Pancreas (tissue), 10 donors: Measurements from ENCODE around the gene CASTOR2. TPM values are rescaled to one million over a fixed set of nuclear protein-coding genes. Genes with fewer than 3 reads are reported as not detected.
"Not testable (repeated sequence)": the region's sequence is repeated elsewhere in the genome, so short reads cannot be mapped to it uniquely, and the experiment has no call there.

Source experiments
- ATAC-seq, 4 donors: fragments of 200-7000 bp; cut with Tn5 transposase; one replicate each; pipeline versions ENCODE4 v1.8.0 to v1.9.1; 2020; ENCODE audit warnings: mild to moderate bottlenecking in 4 of 4, moderate library complexity in 4 of 4
- DNase-seq, 6 donors: peaks; one replicate each; pipeline ENCODE4 v3.0.0-alpha.2; 2020
- FAIRE-seq: peaks from 2 replicates; lab custom pipeline; 2012; peaks lifted over from hg19 to GRCh38; lab: Jason Lieb, UNC
- H3K27ac ChIP-seq, 4 donors: fragments of 200-600 bp; sonication (generic); 1 replicate in 3 of 4; 2 replicates in 1 of 4; pipeline versions ENCODE4 v1.5.0 to v1.8.0; 2020
- H3K27me3 ChIP-seq, 4 donors: fragments of 200-600 bp; one replicate each; pipeline ENCODE4 v1.8.0; 2021
- H3K36me3 ChIP-seq, 3 donors: fragments of 200-600 bp; sonication (generic) in 1 of 3; one replicate each; pipeline versions ENCODE4 v1.5.0 to v1.8.0; 2020 to 2021
- H3K4me1 ChIP-seq, 3 donors: fragments of 200-600 bp; one replicate each; pipeline ENCODE4 v1.8.0; 2021
- H3K4me3 ChIP-seq, 4 donors: fragments of 200-600 bp; sonication (generic) in 2 of 4; one replicate each; pipeline versions ENCODE4 v1.5.0 to v1.8.0; 2020 to 2021
- H3K9me3 ChIP-seq, 4 donors: fragments of 200-600 bp; one replicate each; pipeline ENCODE4 v1.8.0; 2021
- WGBS, 2 donors: extraction: QIAGEN DNeasy Blood & Tissue Kit; methylation state at CpG; one replicate each; pipeline ENCODE4 v1.1.7; 2013; 5-methylcytosine and 5-hydroxymethylcytosine counted together
- intact Hi-C, 3 donors: fragments of 100-400 bp; cut with DNase I; formaldehyde crosslinking; loops; one replicate each; pipeline versions ENCODE4 v1.11.1 to v1.14.2; 2022
- polyA plus RNA-seq, 2 donors: library from polyadenylated mRNA; stranded (reverse); fragments of 200-250 nt; gene quantifications; one replicate each; pipeline ENCODE4 v1.2.3, GENCODE V29; 2013
- total RNA-seq, 6 donors: library from RNA; stranded (reverse); fragmentation: NEBNext Ultra II Directional in 4 of 6; extraction: Animal tissue kit (Norgen Biotek cat#: 25700) in 4 of 6; gene quantifications; one replicate each; pipeline versions ENCODE4 v1.2.1 to v1.2.4, GENCODE V29; 2021 to 2023
- donor health status: healthy with polysubstance abuse.
- donor health status: DM: no; HTN: no; CAD: no; lungs with moderate emphysema.
- donor health status: DM: no; HTN: no; CAD: no.
- donor health status: control.
- donor health status: control.
- donor health status: Bipolar disorder and iron deficiency.
- donor health status: DM: yes; HTN: yes; CAD: no.
- donor health status: DM: no; HTN: no; CAD: no.
- donor health status: DM: no; HTN: no; CAD: no.
- donor health status: DM: yes; HTN: yes; CAD: no.

Gene CASTOR2
- total and polyA plus RNA-seq, 8 donors = 3.5 to 23.9 (median 12.5) TPM

DNA sequence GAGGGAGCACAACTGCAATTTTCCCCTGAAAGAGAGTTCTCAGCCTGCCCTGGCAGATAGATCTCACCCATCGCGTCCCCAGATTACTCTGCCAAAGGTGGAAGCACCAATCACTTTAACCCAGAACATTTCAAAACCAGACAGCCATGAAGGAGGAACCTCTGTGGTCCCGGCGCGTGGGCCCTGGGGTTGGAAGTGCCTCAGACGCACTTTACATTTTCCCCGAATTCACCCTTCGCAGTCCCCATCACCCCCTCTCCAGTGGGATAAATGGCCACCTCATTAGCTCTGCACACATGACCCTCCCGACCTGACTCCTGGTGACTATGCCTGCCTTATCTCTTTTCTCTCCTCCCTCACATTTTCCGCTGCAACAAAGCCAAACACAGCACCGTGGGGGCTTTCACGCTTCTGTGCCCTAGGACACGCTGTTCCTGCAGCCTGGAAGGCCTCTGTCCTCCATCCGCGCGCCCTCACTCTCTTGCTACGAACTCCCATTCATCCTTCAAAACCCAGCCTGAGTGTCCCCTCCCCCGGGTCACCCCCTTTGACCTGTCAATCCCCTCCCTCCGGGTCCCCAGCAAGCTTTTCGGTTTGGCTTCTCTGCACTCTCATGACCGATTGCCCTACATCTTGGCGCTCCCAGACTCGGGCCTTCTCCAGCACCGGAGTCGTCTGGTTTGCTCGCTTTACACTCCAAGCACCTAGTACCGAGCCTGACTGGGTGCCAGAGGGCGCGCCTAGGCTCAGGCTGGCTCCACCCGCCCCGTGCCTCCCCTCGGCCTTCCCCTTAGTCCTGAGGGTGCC lies 598 bp upstream of the CASTOR2 start:
- not testable (repeated sequence) for DNase-seq
- WGBS, 2 donors = 40 to 48% methylated on average over 16 to 22 of the region's 32 CpGs

DNA sequence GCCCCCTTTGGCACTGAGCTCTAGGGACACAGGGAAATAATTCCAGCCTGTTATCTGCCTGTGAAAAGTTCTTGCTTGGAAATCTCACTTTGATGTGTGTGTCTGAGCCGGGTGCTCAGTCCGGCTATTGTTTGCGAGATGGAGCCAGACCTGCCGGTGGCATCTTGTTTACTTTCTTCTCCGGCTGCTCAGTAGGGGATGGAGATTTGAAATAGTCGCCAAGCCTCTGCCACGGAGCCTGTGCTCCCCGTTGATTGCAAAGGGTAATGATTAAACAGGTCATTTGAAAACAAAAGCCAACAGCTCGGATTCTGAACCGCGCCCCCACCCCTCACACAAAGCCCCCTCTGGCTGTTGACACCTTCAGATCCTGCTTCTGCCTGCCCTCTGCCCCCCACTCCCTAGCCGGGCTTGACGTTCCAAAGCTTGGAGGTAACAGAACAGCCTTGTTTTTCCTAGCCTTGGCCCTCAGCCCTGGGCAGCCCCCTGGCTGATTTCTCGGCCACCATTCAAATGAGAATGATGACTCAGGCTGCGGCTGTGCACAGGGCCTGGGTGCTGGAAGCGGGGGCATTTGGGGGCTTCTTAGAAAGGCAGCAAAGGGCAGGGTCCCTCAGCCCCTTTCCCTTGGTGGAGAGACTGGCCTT lies 1.8 kb downstream of the CASTOR2 start:
- intact Hi-C loops, H3K4me1 ChIP-seq, H3K4me3 ChIP-seq, FAIRE-seq, H3K36me3 ChIP-seq, H3K9me3 ChIP-seq, DNase-seq, H3K27me3 ChIP-seq, H3K27ac ChIP-seq: not testable (repeated sequence)
- ATAC-seq = peak; percentile 32 to 63 (median 40)
- no CpG with 5 or more reads among the region's 16 CpGs for whole genome bisulfite sequencing, 2 donors

More for the DNA sequence above, 598 bp upstream of the CASTOR2 start:
- intact Hi-C loops, H3K27me3 ChIP-seq, FAIRE-seq, H3K36me3 ChIP-seq, H3K27ac ChIP-seq, H3K4me1 ChIP-seq, H3K9me3 ChIP-seq: not testable (repeated sequence)
- H3K4me3 ChIP-seq = peak overlapping the region in 1 of 4 donors; percentile 25
- ATAC-seq = peak; percentile 4 to 65 (median 58)

DNA sequence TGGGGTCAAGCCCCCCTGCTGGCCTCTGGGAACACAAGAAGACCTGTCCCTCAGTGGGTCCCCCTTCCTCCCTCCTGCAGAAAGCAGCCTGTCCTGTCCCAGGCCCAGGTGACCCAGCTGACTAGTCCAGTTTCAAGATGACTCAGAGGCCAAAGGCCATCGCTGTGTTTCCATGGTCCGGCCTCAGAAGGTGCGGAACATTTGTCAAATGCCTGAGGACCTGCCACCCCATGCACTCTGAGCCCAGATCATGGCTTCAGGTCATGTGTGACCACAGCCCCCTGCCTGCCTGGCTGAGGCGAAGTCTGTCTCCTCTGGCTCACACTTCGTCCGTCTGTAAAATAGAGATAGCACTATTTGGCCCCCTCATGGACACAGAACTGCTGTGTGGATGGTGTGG lies 2.4 kb downstream of the CASTOR2 start:
- intact Hi-C loops, H3K9me3 ChIP-seq, H3K4me1 ChIP-seq, FAIRE-seq, H3K27me3 ChIP-seq, H3K4me3 ChIP-seq, DNase-seq, H3K27ac ChIP-seq, H3K36me3 ChIP-seq: not testable (repeated sequence)
- no CpG with 5 or more reads among the region's 6 CpGs for WGBS, 2 donors
- ATAC-seq = peak in 3 of 4 donors; percentile 19 to 46 (median 21)

DNA sequence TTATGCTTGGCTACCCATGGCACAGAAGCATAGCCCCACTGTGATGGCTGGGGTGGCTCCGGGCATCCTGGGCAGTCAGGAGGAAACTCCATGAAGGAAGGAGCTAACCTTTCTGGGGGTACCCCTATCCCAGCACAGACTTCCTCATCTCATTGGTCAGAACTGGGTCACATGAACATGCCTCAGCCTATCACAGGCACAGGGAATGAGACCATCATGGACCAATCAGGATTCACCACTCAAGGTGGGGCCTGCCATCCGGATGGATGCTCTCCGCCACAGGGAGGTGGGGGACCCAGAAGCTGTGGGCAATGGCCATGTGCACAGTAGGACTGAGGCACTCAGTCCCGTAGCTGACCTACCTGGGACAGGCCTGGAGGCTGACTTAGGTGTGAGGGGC lies 6.9 kb downstream of the CASTOR2 start:
- intact Hi-C loops, H3K27me3 ChIP-seq, ATAC-seq, H3K27ac ChIP-seq, H3K4me3 ChIP-seq, DNase-seq, H3K4me1 ChIP-seq, H3K9me3 ChIP-seq, FAIRE-seq, H3K36me3 ChIP-seq: not testable (repeated sequence)
- WGBS, 2 donors = no CpG with 5 or more reads among the region's 4 CpGs

DNA sequence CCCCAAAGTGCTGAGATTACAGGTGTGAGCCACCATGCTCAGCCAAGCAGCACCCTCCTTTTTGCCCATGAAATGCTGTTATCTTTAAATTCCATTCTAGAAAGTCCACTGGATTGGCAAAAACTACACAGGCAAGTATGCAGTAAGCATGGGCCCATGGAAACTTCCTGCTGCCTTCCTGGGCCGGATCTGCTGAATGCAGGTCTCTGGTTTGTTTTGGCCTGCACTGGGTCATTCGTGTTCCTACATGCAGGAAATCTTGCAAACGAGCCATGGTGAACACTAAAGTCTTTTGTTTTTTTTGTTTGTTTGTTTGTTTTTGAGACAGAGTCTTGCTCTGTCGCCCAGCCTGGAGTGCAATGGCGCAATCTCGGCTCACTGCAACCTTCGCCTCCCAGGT lies 7.9 kb downstream of the CASTOR2 start:
- H3K9me3 ChIP-seq, H3K4me3 ChIP-seq, ATAC-seq, H3K27me3 ChIP-seq, DNase-seq, intact Hi-C loops, H3K36me3 ChIP-seq, H3K4me1 ChIP-seq, H3K27ac ChIP-seq, FAIRE-seq: not testable (repeated sequence)
- 73 to 78% methylated on average over 4 to 6 of the region's 7 CpGs for WGBS, 2 donors

DNA sequence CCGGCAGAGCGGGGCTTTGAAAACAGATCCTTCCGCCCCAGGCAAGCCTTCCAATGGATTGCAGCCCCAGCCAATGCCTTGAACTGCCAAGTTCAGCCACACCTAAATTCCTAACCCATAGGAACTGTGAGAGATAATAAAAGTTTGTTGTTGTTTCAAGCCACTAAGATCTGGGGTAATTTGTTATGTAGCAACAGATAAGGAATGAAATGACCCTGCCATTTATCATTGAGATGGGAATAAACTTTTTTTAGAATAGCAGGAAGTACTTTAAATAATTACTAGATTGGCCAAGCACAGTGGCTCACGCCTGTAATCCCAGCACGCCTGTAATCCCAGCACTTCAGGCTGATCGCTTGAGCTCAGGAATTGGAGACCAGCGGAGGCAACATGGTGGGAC lies 11.5 kb downstream of the CASTOR2 start:
- ATAC-seq = peak; percentile 58 to 86 (median 70)

DNA sequence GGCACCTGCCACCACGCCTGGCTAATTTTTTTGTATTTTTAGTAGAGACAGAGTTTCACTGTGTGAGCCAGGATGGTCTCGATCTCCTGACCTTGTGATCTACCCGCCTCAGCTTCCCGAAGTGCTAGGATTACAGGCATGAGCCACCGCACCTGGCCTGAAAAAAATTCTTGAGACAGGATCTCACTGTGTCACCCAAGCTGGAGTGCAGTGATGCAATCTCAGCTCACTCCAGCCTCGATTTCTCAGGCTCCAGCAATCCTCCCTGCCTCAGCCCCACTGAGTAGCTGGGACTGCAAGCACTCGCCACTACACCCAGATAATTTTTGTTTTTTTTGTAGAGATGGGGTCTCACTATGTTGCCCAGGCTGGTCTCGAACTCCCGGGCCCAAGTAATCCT lies 13.0 kb downstream of the CASTOR2 start:
- not testable (repeated sequence) for ATAC-seq

More for the DNA sequence above, 11.5 kb downstream of the CASTOR2 start:
- H3K4me3 ChIP-seq, FAIRE-seq, H3K27ac ChIP-seq, H3K4me1 ChIP-seq, H3K27me3 ChIP-seq, H3K9me3 ChIP-seq, intact Hi-C loops, DNase-seq, H3K36me3 ChIP-seq: not testable (repeated sequence)
- WGBS, 2 donors = 69 to 77% methylated on average over 3 of the region's 7 CpGs

DNA sequence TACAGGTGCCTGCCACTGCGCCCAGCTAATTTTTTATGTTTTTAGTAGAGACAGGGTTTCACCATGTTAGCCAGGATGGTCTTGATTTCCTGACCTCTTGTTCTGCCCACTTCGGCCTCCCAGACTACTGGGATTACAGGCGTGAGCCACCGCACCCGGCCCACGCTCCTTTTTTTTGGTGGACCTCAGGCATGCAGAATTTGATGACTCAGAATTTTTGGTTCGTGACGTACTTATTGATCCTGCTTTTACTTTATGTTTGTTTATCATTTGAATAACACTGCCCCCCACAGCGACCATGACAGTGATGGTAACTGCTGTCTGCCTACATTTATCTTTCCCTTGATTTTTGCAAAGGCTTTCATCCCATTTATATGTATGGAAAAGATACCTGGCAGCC lies 23.9 kb downstream of the CASTOR2 start:
- intact Hi-C loops, FAIRE-seq, H3K36me3 ChIP-seq, ATAC-seq, DNase-seq, H3K9me3 ChIP-seq, H3K27ac ChIP-seq, H3K4me1 ChIP-seq, H3K27me3 ChIP-seq, H3K4me3 ChIP-seq: not testable (repeated sequence)
- WGBS, 2 donors = 87 to 88% methylated on average over 9 of the region's 9 CpGs

More for the DNA sequence above, 13.0 kb downstream of the CASTOR2 start:
- DNase-seq, H3K36me3 ChIP-seq, H3K27me3 ChIP-seq, H3K9me3 ChIP-seq, intact Hi-C loops, FAIRE-seq, H3K4me3 ChIP-seq, H3K4me1 ChIP-seq, H3K27ac ChIP-seq: not testable (repeated sequence)
- WGBS, 2 donors = 90 to 95% methylated on average over 4 to 6 of the region's 9 CpGs
